GM21723 (cell line): ENCODE results near the gene CNST.
"Not testable (repeated sequence)": the region's sequence is repeated elsewhere in the genome, so short reads cannot be mapped to it uniquely, and the experiment has no call there.

Experiments used
- ATAC-seq: cut with Tn5 transposase; IDR thresholded peaks from one replicate; pipeline ENCODE4 v1.9.1; 2021; ENCODE audit warnings: mild to moderate bottlenecking, moderate library complexity; ENCODE audit not compliant: unreplicated experiment

CNST gene

DNA sequence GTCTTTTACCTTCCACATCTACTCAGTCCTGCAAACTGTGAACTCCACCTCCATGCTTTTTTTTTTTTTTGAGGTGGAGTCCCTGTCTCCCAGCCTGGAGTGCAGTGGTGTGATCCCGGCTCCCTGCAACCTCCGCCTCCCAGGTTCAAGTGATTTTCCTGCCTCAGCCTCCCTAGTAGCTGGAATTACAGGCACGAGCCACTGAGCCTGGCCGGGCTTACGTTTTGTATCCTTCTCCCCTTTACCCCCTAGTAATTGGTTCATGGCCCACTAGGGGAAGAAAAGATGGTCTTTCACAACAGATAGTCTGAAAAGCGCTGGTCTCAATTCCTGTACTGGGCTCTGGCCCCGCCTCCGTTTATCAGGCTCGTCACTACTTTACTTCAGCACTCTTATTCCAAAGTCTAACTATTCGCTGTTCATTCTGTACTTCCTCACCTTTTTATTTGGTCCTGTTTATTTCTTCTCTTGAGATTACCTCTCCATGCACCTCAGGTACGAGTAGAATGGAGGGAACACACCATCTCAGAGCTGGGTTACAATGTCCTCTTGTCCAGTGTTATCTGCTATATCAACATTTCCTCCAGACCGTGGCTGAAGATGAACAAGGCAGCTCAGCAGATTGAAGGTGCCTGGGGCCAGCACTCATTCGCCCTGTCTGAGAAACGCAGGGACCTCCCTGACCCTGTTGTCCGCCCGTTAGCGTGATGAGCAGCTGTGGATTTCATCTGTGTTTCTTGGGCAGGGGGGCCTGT is 16.2 kb downstream of the CNST start:
- no peak for ATAC-seq

DNA sequence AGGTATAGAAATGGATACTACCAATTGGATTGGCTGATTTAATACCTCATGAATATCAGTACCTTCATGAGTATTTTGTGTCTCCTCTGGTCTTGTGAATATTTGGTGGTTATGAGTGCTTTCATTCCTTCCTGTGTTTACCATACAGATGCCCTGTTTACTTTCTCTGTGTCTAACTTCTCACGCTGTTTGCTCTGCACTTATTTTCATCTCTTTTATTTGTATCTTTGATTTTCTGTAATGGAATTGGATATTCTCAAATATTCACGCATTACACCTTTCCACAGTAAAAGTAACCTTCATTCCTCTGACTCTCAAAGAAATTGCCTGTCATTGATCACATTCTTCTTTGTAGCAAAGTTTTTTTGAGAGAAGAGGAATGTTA is 16.8 kb downstream of the CNST start:
- no peak for ATAC-seq

GRCh38 chr1:246583448-246584185 is 17.4 kb downstream of the CNST start:
- no peak for ATAC-seq

GRCh38 chr1:246587032-246587431 is 20.8 kb downstream of the CNST start:
- ATAC-seq = no peak

- ATAC-seq = no peak
Measured at GRCh38 chr1:246587606-246588005, 21.4 kb downstream of the CNST start.

DNA sequence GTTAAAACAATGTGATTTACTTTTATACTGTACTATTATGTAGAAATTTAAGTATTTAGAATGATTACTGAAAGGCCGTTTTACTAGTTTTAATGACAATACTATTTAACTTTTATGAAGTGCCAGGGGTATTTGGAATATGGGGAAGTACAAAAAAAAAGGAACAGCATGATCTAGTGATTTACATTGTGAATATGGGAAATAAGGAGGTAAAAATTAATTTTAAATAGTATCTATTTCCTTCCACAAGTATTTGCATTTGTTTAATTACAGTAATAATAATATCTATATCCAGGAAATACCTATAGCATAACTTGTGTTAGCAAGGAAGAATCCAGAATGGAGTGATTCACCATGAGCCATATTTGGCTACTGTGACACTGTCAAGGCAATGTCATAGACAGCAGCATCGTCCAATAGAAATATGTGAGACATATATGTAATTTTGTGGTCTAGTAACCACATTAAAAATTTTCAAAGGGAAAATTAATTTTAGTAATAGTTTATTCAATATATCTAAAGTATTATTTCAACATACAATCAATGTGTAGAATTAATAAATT is 22.0 kb downstream of the CNST start:
- ATAC-seq = no peak

DNA sequence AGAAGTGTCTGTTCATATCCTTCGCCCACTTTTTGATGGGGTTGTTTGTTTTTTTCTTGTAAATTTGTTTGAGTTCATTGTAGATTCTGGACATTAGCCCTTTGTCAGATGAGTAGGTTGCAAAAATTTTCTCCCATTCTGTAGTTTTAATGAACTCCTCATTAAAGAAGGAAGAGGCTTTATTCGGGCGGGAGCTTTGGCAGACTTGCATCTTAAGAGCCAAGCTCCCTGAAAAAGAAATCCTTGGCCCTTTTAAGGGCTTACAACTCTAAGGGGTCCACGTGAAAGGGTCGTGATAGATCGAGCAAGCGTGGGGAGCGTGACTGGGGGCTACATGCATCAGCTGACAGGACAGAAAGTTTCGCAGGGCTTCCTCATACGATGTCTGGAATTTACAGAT is 23.7 kb downstream of the CNST start:
- ATAC-seq = not testable (repeated sequence)

DNA sequence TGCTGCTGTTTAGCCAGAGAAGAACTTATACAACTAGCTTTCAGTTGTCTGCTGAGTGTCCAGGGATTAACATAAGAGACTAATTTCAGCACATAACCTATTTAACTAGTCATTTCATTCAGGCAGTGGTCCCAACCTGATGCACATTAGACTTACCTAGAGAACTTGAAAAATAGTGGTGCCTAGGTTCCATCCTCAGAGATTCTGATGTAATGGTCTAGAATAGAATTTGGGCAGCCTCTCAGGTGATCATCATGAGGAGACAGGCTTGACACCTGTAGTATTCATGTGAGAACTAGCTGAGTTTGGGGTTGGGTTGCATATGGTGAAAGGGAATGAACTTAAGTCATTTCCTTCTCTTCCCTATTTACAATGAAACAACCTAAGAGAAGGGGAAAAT is 24.8 kb downstream of the CNST start:
- peak; percentile 46 for ATAC-seq

GRCh38 chr1:246591504-246591903 is 25.2 kb downstream of the CNST start:
- ATAC-seq = peak; percentile 97

DNA sequence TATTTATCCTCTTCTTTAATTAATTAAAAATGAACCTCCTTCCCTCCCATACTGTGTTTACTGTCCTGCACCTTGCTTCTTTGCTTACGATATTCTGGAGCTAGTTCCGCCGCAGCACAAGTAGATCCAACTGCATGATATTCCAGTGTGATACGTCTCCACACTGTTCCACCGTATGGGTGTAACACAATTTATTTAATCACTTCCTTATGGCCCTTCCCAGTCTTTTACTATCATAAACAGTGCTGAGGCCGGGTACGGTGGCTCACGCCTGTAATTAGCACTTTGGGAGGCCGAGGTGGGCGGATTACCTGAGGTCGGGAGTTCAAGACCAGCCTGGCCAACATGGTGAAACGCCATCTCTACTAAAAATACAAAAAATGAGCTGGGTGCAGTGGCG is 25.7 kb downstream of the CNST start:
- peak; percentile 3 for ATAC-seq

- ATAC-seq = no peak
Measured at GRCh38 chr1:246592695-246593094, 26.4 kb downstream of the CNST start.

GRCh38 chr1:246595146-246595545 is 28.9 kb downstream of the CNST start:
- ATAC-seq = no peak

GRCh38 chr1:246597340-246597739 is 31.1 kb downstream of the CNST start:
- no peak for ATAC-seq

DNA sequence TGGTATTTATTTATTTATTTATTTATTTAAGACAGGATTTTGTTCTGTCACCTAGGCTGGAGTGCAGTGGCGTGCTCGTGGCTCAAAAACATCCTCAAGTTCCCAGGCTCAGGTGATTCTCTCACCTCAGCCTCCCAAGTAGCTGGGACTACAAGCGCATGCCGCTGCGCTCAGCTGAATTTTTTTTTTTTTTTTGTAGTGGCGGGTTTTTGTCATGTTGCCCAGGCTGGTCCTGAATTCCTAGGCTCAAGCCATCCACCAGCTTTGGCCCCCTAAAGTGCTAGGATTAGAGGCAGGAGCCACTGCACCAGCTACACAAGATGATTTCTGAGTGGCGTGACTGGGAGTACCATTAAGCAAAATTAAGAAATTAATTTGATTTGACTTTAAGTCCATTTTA is 31.7 kb downstream of the CNST start:
- no peak for ATAC-seq

GRCh38 chr1:246599315-246599714 is 33.1 kb downstream of the CNST start:
- no peak for ATAC-seq

- ATAC-seq = no peak
Measured at GRCh38 chr1:246600579-246600978, 34.3 kb downstream of the CNST start.

GRCh38 chr1:246602194-246602593 is 35.9 kb downstream of the CNST start:
- ATAC-seq = no peak

- not testable (repeated sequence) for ATAC-seq
Measured at GRCh38 chr1:246605231-246605630, 39.0 kb downstream of the CNST start.

GRCh38 chr1:246607462-246607861 is 41.2 kb downstream of the CNST start:
- no peak for ATAC-seq

DNA sequence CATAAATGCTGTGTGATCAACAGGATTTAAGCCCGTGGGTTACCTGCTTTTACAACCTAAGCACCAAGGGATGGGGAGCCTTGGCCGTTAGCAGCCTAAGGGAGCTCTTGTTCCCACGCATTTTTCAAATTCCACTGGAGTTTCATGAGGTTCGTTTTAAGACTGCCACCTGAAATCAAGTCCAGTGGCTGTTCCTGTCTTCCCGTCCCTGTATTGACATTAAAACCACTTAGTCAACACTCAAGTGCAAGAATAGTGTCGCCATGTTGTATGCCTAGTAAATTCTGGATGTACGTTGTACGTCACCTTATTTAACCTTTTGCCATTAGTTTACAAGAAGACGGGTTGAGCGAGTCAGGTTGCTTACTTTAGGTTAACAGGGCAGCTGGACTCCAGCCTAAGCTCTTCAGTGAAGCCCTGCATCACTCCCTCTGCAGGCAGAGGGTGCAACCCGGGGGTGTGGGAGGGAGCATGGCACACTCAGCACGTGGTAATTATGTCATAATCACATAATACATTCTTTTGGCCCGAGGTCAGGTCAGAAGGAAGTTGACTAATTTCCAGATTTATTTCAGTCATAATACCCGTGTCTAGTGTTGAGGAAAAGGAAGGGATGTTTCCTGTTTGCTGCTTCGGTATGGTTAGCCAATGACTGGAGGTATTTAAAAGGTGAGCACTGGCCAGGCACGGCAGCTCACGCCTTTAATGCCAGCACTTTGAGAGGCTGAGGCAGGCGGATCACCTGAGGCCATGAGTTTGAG is 42.5 kb downstream of the CNST start:
- no peak for ATAC-seq

DNA sequence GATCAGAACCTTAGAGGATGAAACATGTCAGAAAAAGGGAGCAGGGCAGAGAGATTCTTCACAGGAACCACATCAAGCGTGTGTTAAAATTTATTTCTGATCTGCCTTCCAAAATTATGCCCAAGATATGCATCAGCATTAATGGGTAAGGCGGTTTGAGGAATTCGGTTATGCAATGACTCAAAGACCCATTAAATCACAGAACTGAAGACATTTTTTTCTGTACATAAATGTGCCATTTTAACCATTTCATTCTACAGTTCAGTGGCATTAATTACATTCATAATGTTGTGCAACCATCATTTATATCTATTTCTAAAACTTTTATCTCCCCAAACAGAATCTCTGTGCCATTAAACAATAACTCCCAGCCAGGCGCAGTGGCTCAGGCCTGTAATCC is 43.4 kb downstream of the CNST start:
- no peak for ATAC-seq
